ENCODE data around the gene ARMC6.

ARMC6 gene

DNA sequence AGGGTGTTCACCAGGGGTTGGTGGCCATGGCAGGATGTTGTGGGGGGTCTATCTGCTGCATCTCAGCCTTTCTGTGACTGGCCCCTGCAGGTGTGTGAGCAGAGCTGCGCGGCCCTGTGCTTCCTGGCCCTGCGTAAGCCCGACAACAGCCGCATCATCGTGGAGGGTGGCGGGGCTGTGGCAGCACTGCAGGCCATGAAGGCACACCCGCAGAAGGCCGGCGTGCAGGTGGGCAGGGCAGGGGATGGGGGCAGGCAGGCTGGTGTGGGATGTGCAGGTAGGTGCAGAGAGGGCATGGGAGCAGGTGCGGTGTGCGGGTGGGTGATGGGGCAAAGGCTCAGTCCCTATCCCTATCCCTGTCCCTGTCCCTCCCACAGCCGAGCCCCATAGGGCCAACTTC is 22.3 kb downstream of the ARMC6 start:
- DNase-seq, result no peak

- DNase-seq, result no peak
Observed at GRCh38 chr19:19056636-19057275, 23.4 kb downstream of the ARMC6 start.

GRCh38 chr19:19057317-19057716 is 23.9 kb downstream of the ARMC6 start:
- DNase-seq, result no peak

GRCh38 chr19:19057720-19058119 is 24.3 kb downstream of the ARMC6 start:
- DNase-seq, result no peak

GRCh38 chr19:19059018-19059836 is 25.8 kb downstream of the ARMC6 start:
- DNase-seq, result no peak

GRCh38 chr19:19059837-19060611 is 26.6 kb downstream of the ARMC6 start:
- no peak for DNase-seq

GRCh38 chr19:19061506-19061905 is 28.1 kb downstream of the ARMC6 start:
- DNase-seq, result no peak

DNA sequence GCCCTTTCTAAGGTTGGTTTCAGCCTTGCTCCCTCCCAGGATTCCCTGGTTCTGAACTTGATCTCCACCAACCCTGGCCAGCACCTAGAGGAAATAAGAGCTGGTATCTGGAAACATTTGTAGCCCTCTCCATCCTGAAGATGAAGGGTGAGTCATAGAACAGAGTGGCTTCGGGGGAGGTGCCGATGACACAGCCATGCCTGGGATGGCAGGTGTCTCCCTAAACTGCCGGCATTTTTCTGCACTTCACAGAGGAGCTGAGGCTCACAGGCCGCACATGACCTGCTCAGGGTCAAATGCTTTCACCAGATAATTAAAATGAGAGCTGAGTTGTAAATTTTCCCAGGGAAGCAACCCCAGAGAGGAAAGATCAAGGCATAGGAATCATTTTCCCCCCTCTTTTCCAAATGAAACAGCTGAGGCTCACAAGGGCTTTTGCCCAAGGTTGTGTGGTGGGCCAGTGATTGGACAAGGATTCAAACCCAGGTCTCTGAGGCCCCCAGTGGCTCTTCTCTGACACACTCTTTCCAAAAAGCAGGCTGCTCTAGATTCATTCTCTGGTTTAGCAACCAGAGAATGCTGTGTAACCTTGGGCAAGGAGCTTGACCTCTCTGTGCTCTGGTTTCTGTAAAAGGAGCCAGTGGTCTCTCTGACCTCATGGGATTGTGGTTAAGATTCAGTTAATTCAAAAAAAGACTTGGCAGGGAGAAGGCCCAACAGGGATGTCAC is 29.2 kb downstream of the ARMC6 start:
- DNase-seq, result no peak

GRCh38 chr19:19063183-19064097 is 30.0 kb downstream of the ARMC6 start, which contains the start of gene SLC25A42:
TSS of gene SLC25A42 (plus strand) at chr19:19063994. CDS start at chr19:19096125, 32,131 bp downstream.
- peak; percentile 92 to 95 for DNase-seq

GRCh38 chr19:19064098-19064722 is 30.8 kb downstream of the ARMC6 start:
- DNase-seq, result no peak

DNA sequence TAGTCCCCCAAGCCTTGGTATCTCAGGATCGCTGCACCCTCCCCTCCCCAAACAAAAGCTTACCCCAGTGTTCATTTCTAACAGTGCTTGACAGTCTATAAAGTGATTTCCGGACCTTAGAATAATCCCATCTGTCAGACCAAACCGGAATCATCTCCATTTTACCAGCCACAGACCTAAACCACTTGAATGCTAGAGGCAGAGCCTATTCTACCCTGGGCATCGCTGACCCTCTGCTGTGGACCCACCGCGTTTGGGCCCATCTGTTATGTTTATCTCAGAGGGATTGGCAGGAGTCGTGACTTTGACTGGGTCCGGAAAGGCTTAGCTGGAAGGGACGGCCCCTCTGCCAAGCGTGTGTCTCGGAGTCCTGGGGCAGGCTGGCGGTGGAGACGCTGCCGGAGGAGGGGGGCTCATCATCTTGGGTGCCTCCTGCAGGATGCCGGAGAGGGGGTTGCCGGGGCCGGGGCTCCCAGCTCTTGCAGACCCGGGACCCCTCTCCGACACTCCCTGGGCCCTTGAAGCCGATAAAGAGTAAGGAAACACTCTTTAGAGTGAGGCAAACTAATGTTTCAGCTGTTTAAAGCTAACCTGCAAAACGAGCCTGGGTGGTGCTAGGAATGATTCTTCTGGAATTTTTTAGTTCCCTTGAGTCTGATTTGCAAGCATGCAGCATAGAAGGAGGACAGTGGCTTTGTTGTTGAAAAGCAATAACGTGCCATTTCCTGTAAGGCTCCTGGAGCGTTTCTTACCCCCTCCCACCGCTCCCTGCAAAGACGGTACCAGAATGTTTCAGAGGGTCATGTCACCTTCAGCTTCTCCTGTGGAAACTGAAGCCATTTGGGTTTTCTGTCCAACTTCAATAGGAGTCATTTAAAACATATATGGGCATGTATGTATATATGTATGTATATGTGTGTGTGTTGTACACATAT is 31.7 kb downstream of the ARMC6 start:
- no peak for DNase-seq

DNA sequence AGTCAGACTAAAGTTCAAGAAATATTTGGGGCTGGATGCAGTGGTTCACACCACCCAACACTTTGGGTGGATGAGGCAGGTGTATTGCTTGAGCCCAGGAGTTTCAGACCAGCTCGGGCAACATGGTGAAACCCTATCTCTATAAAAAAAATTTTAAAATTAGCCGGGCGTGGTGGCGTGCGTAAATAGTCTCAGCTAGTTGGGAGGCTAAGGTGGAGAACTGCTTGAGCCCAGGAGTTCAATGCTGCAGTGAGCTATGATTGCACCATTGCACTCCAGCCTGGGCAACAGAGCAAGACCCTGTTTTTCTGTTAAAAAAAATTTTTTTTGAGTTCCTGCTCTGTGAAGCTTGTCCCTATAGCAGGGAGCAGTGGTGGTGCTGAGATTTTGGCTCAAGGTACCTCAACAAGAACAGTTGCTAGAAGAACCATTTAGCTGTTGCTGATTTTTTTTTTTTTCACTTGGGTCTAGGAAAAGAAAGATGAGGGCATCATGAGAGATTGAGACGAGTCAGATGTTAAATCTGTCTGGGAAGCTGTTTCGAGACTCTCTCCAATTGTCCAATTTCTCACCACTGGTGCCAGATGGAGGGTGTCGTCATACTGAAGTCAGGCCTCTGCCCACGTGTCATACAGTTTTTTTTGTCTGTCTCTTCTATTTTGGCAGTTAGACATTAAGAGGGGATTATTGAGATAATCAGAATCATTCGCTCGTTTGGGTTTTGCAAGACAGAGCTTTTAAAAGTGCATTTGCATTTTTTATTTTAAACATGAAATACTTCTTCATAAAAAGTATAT is 34.1 kb downstream of the ARMC6 start:
- DNase-seq, result no peak

- DNase-seq, result no peak
Observed at GRCh38 chr19:19068659-19069654, 35.6 kb downstream of the ARMC6 start.

DNA sequence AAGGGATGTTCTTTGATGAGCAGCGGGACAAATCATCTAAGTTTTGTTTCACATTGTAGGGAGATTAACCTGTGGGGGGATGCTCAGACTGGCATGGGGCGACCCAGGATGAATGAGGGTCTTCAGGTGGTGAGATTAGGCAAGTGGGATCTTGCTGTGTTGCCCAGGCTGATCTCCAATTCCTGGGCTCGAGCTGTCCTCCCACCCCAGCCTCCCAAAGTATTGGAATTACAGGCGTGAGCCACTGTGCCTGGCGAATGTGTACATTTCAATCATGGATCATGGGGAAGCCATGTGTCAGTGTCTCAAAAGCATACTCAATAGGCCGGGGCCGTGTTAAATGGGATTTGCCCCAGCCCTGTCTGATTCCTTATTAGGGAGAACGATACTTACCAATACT is 38.5 kb downstream of the ARMC6 start:
- no peak for DNase-seq

DNA sequence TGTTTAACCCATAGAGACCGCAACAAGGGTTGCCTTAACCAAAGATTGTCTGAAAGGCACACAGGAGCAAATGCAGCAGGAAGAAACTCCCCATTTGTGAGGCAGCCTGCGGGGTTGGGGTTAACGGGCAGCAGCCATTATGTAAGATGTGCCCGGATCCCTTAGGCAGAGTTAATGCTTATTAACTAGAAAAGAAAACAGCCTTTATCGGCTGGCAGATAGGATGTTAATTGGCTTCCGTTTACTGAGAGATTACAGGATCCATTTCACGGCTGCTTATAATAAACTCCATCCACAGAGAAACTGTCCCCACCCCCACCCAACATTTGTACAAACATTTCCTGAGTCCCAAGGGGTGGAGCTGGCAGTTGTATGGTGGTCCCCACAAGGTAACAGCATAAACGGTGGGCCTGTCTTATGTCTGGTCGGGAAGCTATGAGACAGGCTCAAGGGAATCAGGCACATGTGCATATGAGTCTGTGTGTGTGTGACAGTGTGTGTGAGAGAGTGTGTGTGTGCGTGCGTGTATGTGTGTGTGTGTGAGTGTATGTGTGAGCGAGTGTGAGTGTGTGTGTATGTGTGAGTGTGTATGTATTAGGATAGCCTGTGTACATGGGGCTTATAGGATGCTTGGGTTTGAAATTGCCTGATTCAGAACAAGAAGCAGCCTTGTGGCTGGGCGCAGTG is 40.9 kb downstream of the ARMC6 start:
- no peak for DNase-seq

DNA sequence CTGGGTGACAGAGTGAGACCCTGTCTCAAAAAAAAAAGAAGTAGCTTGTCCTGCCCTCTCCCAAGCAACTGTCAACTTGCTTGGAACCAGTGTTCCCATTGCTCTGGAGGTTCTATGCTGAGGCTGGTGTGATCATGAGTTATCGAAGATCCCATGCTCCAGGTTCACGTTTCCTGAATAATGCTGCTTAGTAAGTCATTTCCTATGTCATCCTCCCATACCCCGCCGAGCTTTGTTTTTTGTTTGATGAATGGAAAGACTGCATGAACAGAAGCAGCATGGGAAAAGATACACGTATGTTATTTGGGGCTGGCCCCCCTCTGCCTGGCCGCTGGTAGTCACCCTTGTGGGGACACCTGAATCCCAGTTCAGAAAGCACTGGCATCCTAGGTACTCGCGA is 41.7 kb downstream of the ARMC6 start:
- DNase-seq, result no peak

- no peak for DNase-seq
Observed at GRCh38 chr19:19076476-19076875, 43.1 kb downstream of the ARMC6 start.

All from NCI-H1930 (cell line).